ENCODE data around the gene MYO10. TPM values are rescaled to one million over a fixed set of nuclear protein-coding genes. Genes with fewer than 3 reads are reported as not detected.
A peak's percentile ranks its signal among the peaks of the same experiment; 100 is the strongest.

The MYO10 gene
- total RNA-seq, 1 donor from 2014 or later: 80.2 TPM

DNA sequence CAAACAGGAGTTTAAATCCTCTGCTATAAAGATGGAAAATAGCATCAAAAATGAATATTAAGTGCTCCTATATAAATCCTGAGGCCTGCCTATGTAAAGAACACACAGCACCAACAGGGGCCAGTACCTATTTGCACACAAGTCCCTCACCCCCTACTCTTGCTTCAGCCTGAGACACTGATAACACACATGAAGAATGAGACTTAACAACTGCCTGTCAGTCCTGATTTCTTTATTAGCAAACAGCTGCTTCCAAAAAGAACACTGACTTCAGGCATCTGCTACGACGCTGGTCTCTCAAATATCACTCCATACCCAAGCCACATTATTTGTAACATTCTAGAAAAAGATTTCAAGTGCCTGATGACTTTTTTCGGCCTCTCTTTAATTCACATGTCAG lies 55.5 kb downstream of the MYO10 start:
- Histone ChIP-seq H3K27ac (ENCODE audit: low read depth, low read length) (no peak overlapping the region), H3K4me2 (ENCODE audit: low read length) (no peak overlapping the region), H3K4me3 (ENCODE audit: insufficient read depth, low read depth, low read length) (no peak overlapping the region), H2AFZ (ENCODE audit: low read depth, low read length) (no peak overlapping the region), H3K4me1 (ENCODE audit: insufficient read depth, low read length) (no peaks in the 10 kb centered on the region), H4K20me1 (ENCODE audit: insufficient read depth, low read length) (peaks cover 93% of the 10 kb centered on the region), H3K36me3 (ENCODE audit: insufficient read depth, low read length) (peaks cover 14% of the 10 kb centered on the region), H3K79me2 (ENCODE audit: insufficient read depth, low read length) (peaks cover 99% of the 10 kb centered on the region), H3K9ac (ENCODE audit: low read length) (no peak overlapping the region), H3K9me3 (ENCODE audit: insufficient read depth, low read depth, low read length) (no peaks in the 10 kb centered on the region), H3K27me3 (ENCODE audit: insufficient read depth, low read length) (no peaks in the 10 kb centered on the region)
- H3K4me3 Mint-ChIP-seq (ENCODE audit: unreplicated experiment): no peak overlapping the region
- no peak overlapping the region for H3K27ac Mint-ChIP-seq (ENCODE audit: unreplicated experiment)
- peaks cover 11% of the 10 kb centered on the region for H3K4me1 Mint-ChIP-seq (ENCODE audit: low read depth, unreplicated experiment)
- H3K36me3 Mint-ChIP-seq (ENCODE audit: low read depth, unreplicated experiment): peaks cover 6% of the 10 kb centered on the region
- no peaks in the 10 kb centered on the region for H3K27me3 Mint-ChIP-seq (ENCODE audit: low read depth, unreplicated experiment)
- no peaks in the 10 kb centered on the region for H3K9me3 Mint-ChIP-seq (ENCODE audit: unreplicated experiment)
- TF ChIP-seq, protein P1, sequence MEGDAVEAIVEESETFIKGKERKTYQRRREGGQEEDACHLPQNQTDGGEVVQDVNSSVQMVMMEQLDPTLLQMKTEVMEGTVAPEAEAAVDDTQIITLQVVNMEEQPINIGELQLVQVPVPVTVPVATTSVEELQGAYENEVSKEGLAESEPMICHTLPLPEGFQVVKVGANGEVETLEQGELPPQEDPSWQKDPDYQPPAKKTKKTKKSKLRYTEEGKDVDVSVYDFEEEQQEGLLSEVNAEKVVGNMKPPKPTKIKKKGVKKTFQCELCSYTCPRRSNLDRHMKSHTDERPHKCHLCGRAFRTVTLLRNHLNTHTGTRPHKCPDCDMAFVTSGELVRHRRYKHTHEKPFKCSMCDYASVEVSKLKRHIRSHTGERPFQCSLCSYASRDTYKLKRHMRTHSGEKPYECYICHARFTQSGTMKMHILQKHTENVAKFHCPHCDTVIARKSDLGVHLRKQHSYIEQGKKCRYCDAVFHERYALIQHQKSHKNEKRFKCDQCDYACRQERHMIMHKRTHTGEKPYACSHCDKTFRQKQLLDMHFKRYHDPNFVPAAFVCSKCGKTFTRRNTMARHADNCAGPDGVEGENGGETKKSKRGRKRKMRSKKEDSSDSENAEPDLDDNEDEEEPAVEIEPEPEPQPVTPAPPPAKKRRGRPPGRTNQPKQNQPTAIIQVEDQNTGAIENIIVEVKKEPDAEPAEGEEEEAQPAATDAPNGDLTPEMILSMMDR (IDR thresholded peaks at IDR 0.05; ENCODE audit: insufficient read depth, low read depth, low read length): no peak
- no peak for TF ChIP-seq EZH2 (IDR thresholded peaks at IDR 0.05; ENCODE audit: insufficient read depth, low read length)
- no peak for DNase-seq (ENCODE audit: low read depth)
- no peak for FAIRE-seq

DNA sequence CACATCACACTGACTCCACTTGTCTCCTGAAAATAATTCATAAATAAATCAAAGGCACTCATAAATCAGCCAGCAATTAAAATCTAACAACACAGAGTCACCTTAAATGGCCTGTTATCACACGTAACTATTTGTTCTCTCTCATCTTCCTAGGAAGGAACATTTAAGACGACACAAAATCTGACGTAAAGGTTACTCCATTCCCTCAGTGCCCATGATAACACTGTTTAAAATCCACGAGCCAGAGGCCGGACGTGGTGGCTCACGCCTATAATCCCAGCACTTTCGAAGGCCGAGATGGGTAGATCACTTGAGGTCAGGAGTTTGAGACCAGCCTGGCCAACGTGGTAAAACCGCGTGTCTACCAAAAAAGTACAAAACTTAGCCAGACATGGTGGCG lies 56.4 kb downstream of the MYO10 start:
- Mint-ChIP-seq H3K36me3 (ENCODE audit: low read depth, unreplicated experiment) (peaks cover 12% of the 10 kb centered on the region), H3K27ac (ENCODE audit: unreplicated experiment) (peak overlapping the region; percentile 10)

DNA sequence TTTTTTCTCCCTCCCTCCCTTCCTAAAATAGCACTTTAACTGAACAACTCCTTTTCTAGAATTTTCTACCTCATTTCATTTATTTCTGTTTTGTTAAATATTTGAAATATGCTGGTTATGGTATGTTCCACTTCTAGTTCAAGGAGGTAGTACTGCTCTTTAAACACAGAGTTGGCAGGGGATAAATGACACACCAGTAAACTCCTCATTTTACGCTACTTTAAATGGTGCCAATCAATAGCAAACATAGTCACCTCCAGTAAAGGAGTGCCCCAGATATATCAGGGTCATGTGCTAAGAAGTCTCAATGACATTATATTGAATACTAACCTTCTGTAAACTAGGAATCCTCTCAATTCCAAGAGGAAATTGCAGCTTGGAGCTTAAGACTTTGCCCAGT lies 56.9 kb downstream of the MYO10 start:
- Mint-ChIP-seq H3K27ac (ENCODE audit: unreplicated experiment) (peak overlapping the region; percentile 10), H3K4me3 (ENCODE audit: unreplicated experiment) (no peak overlapping the region), H3K36me3 (ENCODE audit: low read depth, unreplicated experiment) (peaks cover 17% of the 10 kb centered on the region), H3K4me1 (ENCODE audit: low read depth, unreplicated experiment) (peaks cover 9% of the 10 kb centered on the region), H3K27me3 (ENCODE audit: low read depth, unreplicated experiment) (no peaks in the 10 kb centered on the region), H3K9me3 (ENCODE audit: unreplicated experiment) (no peaks in the 10 kb centered on the region)
- DNase-seq (ENCODE audit: low read depth) (no peak), FAIRE-seq (no peak)
- Histone ChIP-seq H3K9me3 (ENCODE audit: insufficient read depth, low read depth, low read length) (no peaks in the 10 kb centered on the region), H3K4me2 (ENCODE audit: low read length) (no peak overlapping the region), H3K4me1 (ENCODE audit: insufficient read depth, low read length) (no peaks in the 10 kb centered on the region), H2AFZ (ENCODE audit: low read depth, low read length) (no peak overlapping the region), H3K4me3 (ENCODE audit: insufficient read depth, low read depth, low read length) (no peak overlapping the region), H3K79me2 (ENCODE audit: insufficient read depth, low read length) (peaks cover 99% of the 10 kb centered on the region), H3K36me3 (ENCODE audit: insufficient read depth, low read length) (peaks cover 19% of the 10 kb centered on the region), H4K20me1 (ENCODE audit: insufficient read depth, low read length) (peaks cover 92% of the 10 kb centered on the region), H3K27me3 (ENCODE audit: insufficient read depth, low read length) (no peaks in the 10 kb centered on the region), H3K9ac (ENCODE audit: low read length) (no peak overlapping the region), H3K27ac (ENCODE audit: low read depth, low read length) (no peak overlapping the region)
- TF ChIP-seq EZH2 (IDR thresholded peaks at IDR 0.05; ENCODE audit: insufficient read depth, low read length): no peak
- TF ChIP-seq, protein P1 (IDR thresholded peaks at IDR 0.05; ENCODE audit: insufficient read depth, low read depth, low read length): no peak

More for the DNA sequence above, 56.4 kb downstream of the MYO10 start:
- DNase-seq (ENCODE audit: low read depth) (no peak), FAIRE-seq (no peak)
- Histone ChIP-seq H3K27ac (ENCODE audit: low read depth, low read length) (no peak overlapping the region), H4K20me1 (ENCODE audit: insufficient read depth, low read length) (peaks cover 93% of the 10 kb centered on the region), H3K4me1 (ENCODE audit: insufficient read depth, low read length) (no peaks in the 10 kb centered on the region), H3K27me3 (ENCODE audit: insufficient read depth, low read length) (no peaks in the 10 kb centered on the region), H3K4me2 (ENCODE audit: low read length) (no peak overlapping the region), H3K79me2 (ENCODE audit: insufficient read depth, low read length) (peaks cover 99% of the 10 kb centered on the region), H3K36me3 (ENCODE audit: insufficient read depth, low read length) (peaks cover 19% of the 10 kb centered on the region), H3K9me3 (ENCODE audit: insufficient read depth, low read depth, low read length) (no peaks in the 10 kb centered on the region), H3K9ac (ENCODE audit: low read length) (no peak overlapping the region), H3K4me3 (ENCODE audit: insufficient read depth, low read depth, low read length) (no peak overlapping the region), H2AFZ (ENCODE audit: low read depth, low read length) (no peak overlapping the region)
- no peaks in the 10 kb centered on the region for H3K9me3 Mint-ChIP-seq (ENCODE audit: unreplicated experiment)
- H3K4me1 Mint-ChIP-seq (ENCODE audit: low read depth, unreplicated experiment): peaks cover 9% of the 10 kb centered on the region
- TF ChIP-seq EZH2 (IDR thresholded peaks at IDR 0.05; ENCODE audit: insufficient read depth, low read length): no peak
- TF ChIP-seq, protein P1 (IDR thresholded peaks at IDR 0.05; ENCODE audit: insufficient read depth, low read depth, low read length): no peak
- no peak overlapping the region for H3K4me3 Mint-ChIP-seq (ENCODE audit: unreplicated experiment)
- H3K27me3 Mint-ChIP-seq (ENCODE audit: low read depth, unreplicated experiment): no peaks in the 10 kb centered on the region
